Stimulated activated CD8-positive, alpha-beta memory T cell treated with anti-CD3 and anti-CD28 coated beads, Interleukin-12 subunit alpha, Interleukin-12 subunit beta, amount 100 ng/mL, for 24 hours (primary cell): ENCODE data around the gene OR1N2.
"Not testable (repeated sequence)": the region's sequence is repeated elsewhere in the genome, so short reads cannot be mapped to it uniquely, and the experiment has no call there.

Experiments
- DNase-seq: peaks from one replicate; pipeline ENCODE4 v3.0.0-alpha.2; 2020; ENCODE audit errors: extremely low read depth

OR1N2 gene

DNA sequence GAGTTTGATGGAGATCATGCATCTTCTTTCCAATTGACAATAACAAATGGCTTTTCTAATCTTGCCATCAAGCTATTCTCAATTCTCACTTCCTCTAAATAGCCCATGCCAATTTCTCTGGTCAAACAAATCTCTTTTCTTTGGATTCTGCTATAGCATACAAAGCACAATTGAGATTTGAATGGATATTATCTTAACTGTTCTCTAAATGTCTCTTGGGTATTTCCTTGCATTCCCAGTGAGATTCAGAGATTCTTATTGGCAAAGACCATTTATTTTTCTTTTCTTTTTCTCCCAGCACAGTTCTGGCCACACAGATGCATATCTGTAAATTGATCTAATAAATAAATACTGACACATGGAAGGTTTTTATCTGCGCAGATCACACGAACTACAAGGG lies at the start of gene OR1N2:
TSS of gene OR1N2 (plus strand) at position 301 of the 400 bp plus-strand sequence. CDS start 100 bp downstream, outside the sequence.
- no peak for DNase-seq

DNA sequence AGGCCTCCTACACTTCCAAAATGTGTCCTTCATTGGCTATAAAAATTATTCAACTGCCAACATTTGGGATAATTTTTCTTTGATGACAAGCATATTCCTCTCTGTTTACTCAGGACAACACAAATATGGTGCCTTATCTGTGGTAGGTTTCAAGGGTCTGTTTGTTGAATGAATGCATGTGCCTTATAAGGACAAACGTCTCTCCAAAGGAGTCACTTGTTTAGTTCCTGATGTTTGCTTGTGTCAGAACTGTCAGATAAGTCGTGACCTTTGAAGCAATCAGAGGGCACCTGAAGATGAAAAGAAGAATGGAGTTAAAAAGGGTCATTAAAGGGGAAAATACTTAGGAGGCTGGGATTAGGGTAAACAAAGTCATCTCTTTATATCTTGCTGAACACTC lies 45.9 kb upstream of the OR1N2 start:
- no peak for DNase-seq

DNA sequence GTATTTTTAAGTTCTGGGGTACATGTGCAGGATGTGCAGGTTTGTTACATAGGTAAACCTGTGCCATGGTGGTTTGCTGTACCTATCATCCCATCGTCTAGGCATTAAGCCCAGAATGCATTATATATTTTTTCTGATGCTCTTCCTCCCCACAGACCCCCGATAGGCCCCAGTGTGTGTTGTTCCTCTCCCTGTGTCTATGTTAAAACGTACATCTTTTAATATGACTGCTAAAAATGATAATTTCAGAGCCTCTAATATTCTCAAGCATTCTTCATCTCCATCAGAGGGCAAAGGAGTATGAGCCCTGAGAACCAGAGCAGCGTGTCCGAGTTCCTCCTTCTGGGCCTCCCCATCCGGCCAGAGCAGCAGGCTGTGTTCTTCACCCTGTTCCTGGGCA lies 42.4 kb upstream of the OR1N2 start, which contains the start of gene OR1J2:
TSS of gene OR1J2 (plus strand) at position 301 of the 400 bp plus-strand sequence. CDS start at position 301, 0 bp downstream.
- no peak for DNase-seq

- DNase-seq, result no peak
Measured at GRCh38 chr9:122518226-122518625, 34.7 kb upstream of the OR1N2 start.

DNA sequence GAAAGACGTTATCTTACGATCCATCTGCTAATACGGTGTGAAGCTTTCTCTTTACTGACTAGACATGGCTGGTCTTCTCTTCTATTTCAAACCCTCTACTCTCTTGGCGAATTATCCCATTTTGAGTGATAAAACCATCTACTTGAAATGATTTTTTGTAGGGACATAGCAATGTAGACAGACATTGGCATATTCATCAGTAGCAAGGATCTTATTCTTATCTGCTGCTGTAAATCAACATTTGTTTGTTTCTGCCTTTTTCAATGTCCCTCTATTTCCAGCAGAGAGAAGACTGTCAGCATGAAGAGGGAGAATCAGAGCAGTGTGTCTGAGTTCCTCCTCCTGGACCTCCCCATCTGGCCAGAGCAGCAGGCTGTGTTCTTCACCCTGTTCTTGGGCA lies 34.1 kb upstream of the OR1N2 start, which contains the start of gene OR1J4:
TSS of gene OR1J4 (plus strand) at position 301 of the 400 bp plus-strand sequence. CDS start at position 301, 0 bp downstream.
- DNase-seq, result no peak

- DNase-seq, result no peak
Measured at GRCh38 chr9:122519376-122519775, 33.5 kb upstream of the OR1N2 start.

- DNase-seq, result no peak
Measured at GRCh38 chr9:122526602-122527001, 26.3 kb upstream of the OR1N2 start.

DNA sequence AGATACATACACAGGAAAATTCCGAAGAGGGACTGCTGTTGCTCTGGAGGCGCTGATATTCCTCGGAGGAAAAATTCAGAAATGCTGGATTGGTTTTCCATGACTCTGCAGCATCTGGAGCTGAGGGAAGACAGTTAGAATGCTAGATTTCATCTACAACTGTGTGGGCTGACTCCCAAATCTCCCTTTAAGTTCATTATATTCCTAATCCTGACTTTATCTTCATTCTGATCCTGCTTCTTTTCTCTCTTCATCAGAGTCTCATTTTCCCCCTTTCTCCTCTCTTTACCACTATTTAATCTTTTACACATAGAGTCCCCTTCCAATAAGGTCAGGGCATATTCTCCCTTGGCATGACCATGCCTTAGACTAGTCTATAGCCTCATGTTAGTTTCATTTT lies 25.7 kb upstream of the OR1N2 start, which contains the start of gene OR1N1:
TSS of gene OR1N1 (minus strand) at position 101 of the 400 bp plus-strand sequence. CDS start at position 101, 0 bp downstream.
- no peak for DNase-seq

- not testable (repeated sequence) for DNase-seq
Measured at GRCh38 chr9:122531157-122531556, 21.8 kb upstream of the OR1N2 start.

GRCh38 chr9:122536134-122536533 lies 16.8 kb upstream of the OR1N2 start:
- DNase-seq, result no peak

DNA sequence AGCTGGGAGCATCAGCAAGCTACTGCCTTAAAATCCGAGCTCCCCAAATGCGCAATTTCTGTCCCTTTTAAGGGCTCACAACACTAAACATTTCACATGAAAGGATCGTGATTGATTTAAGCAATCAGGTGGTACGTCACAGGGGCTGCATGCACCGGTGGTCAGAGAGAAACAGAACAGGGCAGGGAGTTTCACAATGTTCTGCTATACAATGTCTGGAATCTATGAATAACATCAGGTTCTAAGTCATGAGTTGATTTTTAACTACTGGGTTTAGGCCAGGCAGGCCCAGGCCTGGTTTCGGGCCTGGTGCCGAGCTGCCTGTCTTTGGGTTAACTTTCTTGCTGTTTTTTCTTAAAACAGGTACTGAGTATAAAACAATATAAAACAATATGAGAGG lies 15.8 kb upstream of the OR1N2 start:
- DNase-seq, result not testable (repeated sequence)

DNA sequence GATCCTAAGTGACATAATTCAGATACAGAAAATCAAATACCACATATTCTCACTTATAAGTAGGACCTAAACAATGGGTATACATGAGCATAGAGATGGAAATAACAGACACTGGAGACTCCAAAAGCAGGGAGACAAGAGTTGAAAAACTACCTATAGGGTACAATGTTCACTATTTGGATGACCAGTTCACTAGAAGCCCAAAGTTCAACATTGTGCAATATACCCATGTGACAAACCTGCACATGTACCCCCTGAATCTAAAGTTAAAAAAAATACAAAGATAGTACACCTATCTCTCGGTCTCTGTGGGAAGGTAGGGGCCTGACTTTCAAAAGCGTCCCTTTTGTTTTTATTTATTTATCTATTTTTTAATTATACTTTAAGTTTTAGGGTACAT lies 14.2 kb upstream of the OR1N2 start:
- no peak for DNase-seq

GRCh38 chr9:122546196-122546595 lies 6.7 kb upstream of the OR1N2 start:
- DNase-seq, result no peak

DNA sequence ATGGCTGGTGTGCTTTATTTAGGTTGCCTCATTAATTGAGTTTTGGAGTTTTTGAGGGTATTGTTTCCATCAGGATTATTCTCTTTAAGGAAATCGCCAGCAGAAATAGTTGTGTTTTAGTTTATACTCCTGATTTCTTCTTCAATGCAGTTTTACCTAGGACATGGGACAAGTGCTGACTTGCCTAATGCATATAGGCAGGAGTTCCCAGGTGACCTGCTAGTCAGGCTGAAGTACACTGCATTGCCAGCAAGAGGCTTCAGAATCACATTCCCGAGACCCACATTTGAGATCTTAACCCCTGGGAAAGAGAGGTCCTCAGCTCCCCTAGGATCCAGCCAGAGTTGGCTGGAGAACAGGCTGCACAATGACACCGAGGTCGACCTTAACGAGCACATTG lies 1.5 kb upstream of the OR1N2 start:
- DNase-seq, result no peak

- no peak for DNase-seq
Measured at GRCh38 chr9:122561446-122561845, 8.5 kb downstream of the OR1N2 start.

DNA sequence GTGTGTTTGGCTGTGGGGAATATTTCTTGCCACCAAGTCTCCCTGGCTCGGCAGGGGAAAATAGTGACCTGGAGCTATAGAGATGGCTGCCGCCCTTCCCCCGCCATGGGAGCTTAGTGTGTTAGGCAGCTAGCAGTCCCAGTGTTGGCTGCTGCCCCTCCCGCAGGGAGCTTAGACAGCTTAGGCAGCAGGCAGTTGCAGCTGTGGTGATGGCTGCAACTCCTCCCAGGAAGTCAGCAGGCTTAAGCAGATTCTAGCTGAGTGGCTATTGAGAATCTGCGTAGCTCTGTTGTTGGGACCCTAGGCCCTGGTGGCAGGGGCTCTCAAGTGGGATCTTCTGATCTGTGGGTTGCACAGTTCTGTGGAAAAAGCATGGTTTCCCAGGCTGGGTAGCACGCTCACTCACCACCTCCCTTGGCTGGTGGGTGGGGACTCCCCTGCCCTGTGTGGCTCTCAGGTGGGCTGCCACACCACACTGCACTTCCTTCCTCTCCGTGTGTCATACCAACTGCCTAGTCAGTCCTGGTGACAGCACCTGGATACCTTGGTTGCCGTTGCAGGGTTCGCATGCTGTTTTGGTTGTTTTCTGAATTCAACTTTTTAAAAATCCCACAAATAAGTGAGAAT lies 9.3 kb downstream of the OR1N2 start:
- peak; percentile 2 for DNase-seq

- DNase-seq, result no peak
Measured at GRCh38 chr9:122567901-122568300, 15.0 kb downstream of the OR1N2 start.

- DNase-seq, result no peak
Measured at GRCh38 chr9:122572456-122572855, 19.5 kb downstream of the OR1N2 start.

DNA sequence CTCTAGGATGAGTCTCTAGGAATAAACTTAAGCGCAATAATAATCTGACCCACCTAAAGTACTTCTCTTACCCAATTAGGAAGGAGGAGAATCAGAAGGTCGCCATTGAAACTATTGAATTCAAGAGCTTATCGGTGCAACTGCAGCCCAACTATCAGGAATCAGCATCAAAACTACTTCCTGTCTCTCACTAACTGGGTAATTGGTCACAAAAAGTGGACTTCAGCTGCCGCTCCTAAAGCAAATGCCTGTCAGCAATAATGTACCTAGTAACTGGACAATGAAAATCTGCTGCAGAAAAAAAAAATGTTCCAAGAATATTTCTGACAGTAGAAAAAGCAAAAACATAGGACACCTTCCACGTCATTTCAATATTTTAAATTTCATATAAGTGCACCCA lies 27.0 kb downstream of the OR1N2 start:
- no peak for DNase-seq

DNA sequence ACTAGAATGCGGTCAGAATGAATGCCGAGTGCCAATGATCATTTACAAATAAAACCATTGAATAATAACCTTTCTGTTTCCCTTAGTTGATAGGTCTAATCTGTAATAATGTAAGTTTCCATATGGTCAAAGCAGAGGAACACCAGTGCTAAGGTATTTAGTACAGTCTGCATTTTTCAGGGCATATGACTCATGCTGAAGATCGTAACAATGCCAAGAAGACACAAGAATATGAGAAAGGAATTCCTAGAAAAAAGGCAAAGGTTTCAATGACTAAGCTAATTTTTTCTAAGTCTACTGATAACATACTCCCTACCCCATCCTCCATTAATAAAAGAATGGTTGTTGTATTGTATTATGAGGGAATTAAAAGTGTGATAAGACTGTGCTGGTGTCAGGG lies 27.4 kb downstream of the OR1N2 start:
- no peak for DNase-seq

DNA sequence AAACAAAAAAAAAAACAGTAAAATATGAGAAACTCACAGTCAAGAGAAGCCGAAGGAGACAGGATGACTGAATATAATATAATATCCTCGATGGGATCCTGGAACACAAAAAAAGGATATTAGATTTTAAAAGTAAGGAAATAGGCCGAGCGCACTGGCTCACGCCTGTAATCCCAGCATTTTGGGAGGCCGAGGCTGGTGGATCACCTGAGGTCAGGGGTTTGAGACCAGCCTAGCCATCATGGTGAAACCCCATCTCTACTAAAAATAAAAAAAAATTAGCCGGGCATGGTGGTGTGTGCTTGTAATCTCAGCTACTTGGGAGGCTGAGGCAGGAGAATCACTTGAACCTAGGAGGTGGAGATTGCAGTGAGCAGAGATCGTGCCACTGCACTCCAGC lies 30.4 kb downstream of the OR1N2 start, which contains the start of gene OR1L8:
TSS of gene OR1L8 (minus strand) at position 101 of the 400 bp plus-strand sequence. CDS start 14,907 bp downstream, outside the sequence.
- not testable (repeated sequence) for DNase-seq
